Motor neuron (in vitro differentiated cells): Measurements from ENCODE around the gene SMURF2. TPM values are rescaled to one million over a fixed set of nuclear protein-coding genes. Genes with fewer than 3 reads are reported as not detected.

Source experiments
- ATAC-seq, 8 experiments: fragments of 200-7000 bp; cut with Tn5 transposase; replicated peaks in 6 of 8; 2 replicates each; pipeline ENCODE4 v1.8.0; 2021; ENCODE audit warnings: mild to moderate bottlenecking in 8 of 8, moderate library complexity in 8 of 8
- H3K27ac ChIP-seq, 2 donors: fragments of 250-450 bp; sonication (Bioruptor Pico); 2 replicates each; pipeline ENCODE4 v1.9.0; 2021; ENCODE audit warnings: antibody characterized with exemption in 2 of 2, mild to moderate bottlenecking in 2 of 2, moderate library complexity in 1 of 2
- H3K4me1 ChIP-seq, 2 donors: fragments of 250-450 bp; sonication (Bioruptor Pico); replicated peaks in 1 of 2; 2 replicates each; pipeline ENCODE4 v1.6.1; 2021; ENCODE audit warnings: antibody characterized with exemption in 2 of 2, mild to moderate bottlenecking in 2 of 2, moderate library complexity in 1 of 2
- H3K4me3 ChIP-seq, 5 donors: fragments of 250-450 bp; sonication (Bioruptor Pico); 2 replicates each; pipeline ENCODE4 v1.9.0; 2021; ENCODE audit warnings: antibody characterized with exemption in 5 of 5, mild to moderate bottlenecking in 5 of 5, moderate library complexity in 4 of 5
- WGBS, 10 experiments: fragments of 450-650 bp; shearing (Covaris generic); methylation state at CpG; one replicate each; pipeline ENCODE4 v1.0.0; 2022; 5-methylcytosine and 5-hydroxymethylcytosine counted together
- in situ Hi-C, 9 experiments: fragments of 400-800 bp; cut with MboI; loops; one replicate each; pipeline ENCODE4 v1.15.0; 2021; ENCODE audit warnings: low sequenced_read_pairs in 9 of 9, low pct_unique_long_range_greater_than_20kb in 2 of 9; ENCODE audit not compliant: unreplicated experiment in 9 of 9
- total RNA-seq, 8 experiments: library from RNA; unstranded; fragments of 300-600 nt; gene quantifications; 2 replicates each; pipeline versions ENCODE4 v1.2.3 to v1.2.4, GENCODE V29; 2022

Gene SMURF2
- total RNA-seq = 10 to 100 TPM; 15.5 to 35.6 (median 19.1) TPM

- H3K4me3 ChIP-seq = peak within 1 kb of the TSS; percentile 65 to 93 (median 90)
- 0% methylated on average over 1 to 12 of the region's 95 CpGs; no CpG with 5 or more reads in 5 of the 10 experiments for WGBS, 10 experiments
- H3K27ac ChIP-seq = peak within 1 kb of the TSS; percentile 88 to 90
- peak; percentile 71 to 88 (median 87) for ATAC-seq
- in situ Hi-C loops = no loop called here
- peaks cover 0 to 10% of the 10 kb centered on the region in 2 donors for H3K4me1 ChIP-seq
Observed at GRCh38 chr17:64661976-64662773, at the start of gene SMURF2. Gene SMURF2, minus strand, starts transcription at chr17:64662307. Its CDS starts 427 bp downstream, at chr17:64661880.

GRCh38 chr17:64709481-64709880 lies 47.4 kb upstream of the SMURF2 start:
- H3K4me3 ChIP-seq = no peak overlapping the region
- no peaks in the 10 kb centered on the region for H3K4me1 ChIP-seq
- no peak for ATAC-seq
- 0 to 100% (median 80%) methylated on average over 1 to 2 of the region's 4 CpGs; no CpG with 5 or more reads in 5 of the 10 experiments for WGBS, 10 experiments
- in situ Hi-C loops = no loop called here
- no peak overlapping the region for H3K27ac ChIP-seq

GRCh38 chr17:64707050-64707591 lies 45.0 kb upstream of the SMURF2 start:
- peak in 3 of 8 experiments; percentile 64 to 93 (median 93) for ATAC-seq
- no peak overlapping the region for H3K4me3 ChIP-seq
- WGBS, 10 experiments = 0 to 84% (median 55%) methylated on average over 2 to 8 of the region's 10 CpGs
- in situ Hi-C loops = no loop called here
- H3K27ac ChIP-seq = no peak overlapping the region
- no peaks in the 10 kb centered on the region for H3K4me1 ChIP-seq

GRCh38 chr17:64706224-64707049 lies 44.3 kb upstream of the SMURF2 start:
- Histone ChIP-seq H3K27ac (no peak overlapping the region), H3K4me1 (no peaks in the 10 kb centered on the region), H3K4me3 (no peak overlapping the region)
- ATAC-seq = peak in 1 of 8 experiments; percentile 18
- 44 to 91% (median 72%) methylated on average over 2 to 7 of the region's 8 CpGs for WGBS, 10 experiments
- in situ Hi-C loops = no loop called here

- no peak for ATAC-seq
Observed at GRCh38 chr17:64702815-64703214, 40.7 kb upstream of the SMURF2 start.

GRCh38 chr17:64698725-64699124 lies 36.6 kb upstream of the SMURF2 start:
- no peak for ATAC-seq
- WGBS, 10 experiments = 0 to 100% (median 78%) methylated on average over 1 to 2 of the region's 2 CpGs; no CpG with 5 or more reads in 1 of the 10 experiments
- Histone ChIP-seq H3K27ac (no peak overlapping the region), H3K4me1 (no peaks in the 10 kb centered on the region), H3K4me3 (no peak overlapping the region)
- in situ Hi-C loops = no loop called here

More at GRCh38 chr17:64702815-64703214, 40.7 kb upstream of the SMURF2 start:
- WGBS, 10 experiments = 43 to 100% (median 83%) methylated on average over 1 to 2 of the region's 2 CpGs
- in situ Hi-C loops = no loop called here
- H3K4me3 ChIP-seq = no peak overlapping the region
- H3K4me1 ChIP-seq = no peaks in the 10 kb centered on the region
- H3K27ac ChIP-seq = no peak overlapping the region

GRCh38 chr17:64694207-64694606 lies 32.1 kb upstream of the SMURF2 start:
- Histone ChIP-seq H3K4me1 (no peaks in the 10 kb centered on the region), H3K4me3 (no peak overlapping the region), H3K27ac (no peak overlapping the region)
- peak in 2 of 8 experiments; percentile 18 to 80 for ATAC-seq
- in situ Hi-C loops = no loop called here
- WGBS, 10 experiments = 24 to 100% (median 70%) methylated on average over 1 to 4 of the region's 5 CpGs; no CpG with 5 or more reads in 3 of the 10 experiments

GRCh38 chr17:64692187-64692586 lies 30.1 kb upstream of the SMURF2 start:
- H3K27ac ChIP-seq = no peak overlapping the region
- 78 to 100% (median 90%) methylated on average over 1 to 3 of the region's 3 CpGs; no CpG with 5 or more reads in 3 of the 10 experiments for WGBS, 10 experiments
- no peaks in the 10 kb centered on the region for H3K4me1 ChIP-seq
- ATAC-seq = no peak
- no peak overlapping the region for H3K4me3 ChIP-seq
- in situ Hi-C loops = no loop called here

- no peaks in the 10 kb centered on the region for H3K4me1 ChIP-seq
- in situ Hi-C loops = no loop called here
- no peak for ATAC-seq
- no peak overlapping the region for H3K4me3 ChIP-seq
- WGBS, 10 experiments = no CpG with 5 or more reads among the region's 4 CpGs
- no peak overlapping the region for H3K27ac ChIP-seq
Observed at GRCh38 chr17:64689106-64689505, 27.0 kb upstream of the SMURF2 start.

GRCh38 chr17:64688481-64688880 lies 26.4 kb upstream of the SMURF2 start:
- no peak overlapping the region for H3K4me3 ChIP-seq
- 80 to 100% (median 90%) methylated on average over 1 to 4 of the region's 5 CpGs; no CpG with 5 or more reads in 5 of the 10 experiments for WGBS, 10 experiments
- no peak for ATAC-seq
- in situ Hi-C loops = no loop called here
- H3K27ac ChIP-seq = no peak overlapping the region
- H3K4me1 ChIP-seq = no peaks in the 10 kb centered on the region

- Histone ChIP-seq H3K27ac (no peak overlapping the region), H3K4me3 (no peak overlapping the region), H3K4me1 (no peaks in the 10 kb centered on the region)
- ATAC-seq = peak in 2 of 8 experiments; percentile 64 to 75
- 43 to 100% (median 60%) methylated on average over 1 to 5 of the region's 5 CpGs; no CpG with 5 or more reads in 3 of the 10 experiments for WGBS, 10 experiments
- in situ Hi-C loops = no loop called here
Observed at GRCh38 chr17:64687961-64688360, 25.9 kb upstream of the SMURF2 start.

GRCh38 chr17:64687376-64687775 lies 25.3 kb upstream of the SMURF2 start:
- in situ Hi-C loops = no loop called here
- WGBS, 10 experiments = 80 to 100% (median 89%) methylated on average over 1 to 4 of the region's 4 CpGs; no CpG with 5 or more reads in 6 of the 10 experiments
- no peak for ATAC-seq
- H3K27ac ChIP-seq = no peak overlapping the region
- no peak overlapping the region for H3K4me3 ChIP-seq
- H3K4me1 ChIP-seq = no peaks in the 10 kb centered on the region

- Histone ChIP-seq H3K4me1 (no peaks in the 10 kb centered on the region), H3K27ac (no peak overlapping the region), H3K4me3 (no peak overlapping the region)
- WGBS, 10 experiments = 79 to 100% (median 88%) methylated on average over 1 to 2 of the region's 2 CpGs; no CpG with 5 or more reads in 4 of the 10 experiments
- ATAC-seq = no peak
- in situ Hi-C loops = no loop called here
Observed at GRCh38 chr17:64686705-64687104, 24.6 kb upstream of the SMURF2 start.
